ENCODE results near the gene CBFA2T3.

Gene CBFA2T3

GRCh38 chr16:88872650-88873331 lies 104.2 kb downstream of the CBFA2T3 start:
- TF ChIP-seq CTCF (conservative IDR thresholded peaks at IDR 0.05) (no peak), ZFX (IDR thresholded peaks at IDR 0.05) (no peak)
- H3K27ac ChIP-seq, result no peak overlapping the region

GRCh38 chr16:88871730-88872416 lies 105.1 kb downstream of the CBFA2T3 start:
- TF ChIP-seq ZFX (IDR thresholded peaks at IDR 0.05) (no peak), CTCF (conservative IDR thresholded peaks at IDR 0.05) (no peak)
- no peak overlapping the region for H3K27ac ChIP-seq

- H3K27ac ChIP-seq, result no peak overlapping the region
- TF ChIP-seq CTCF (conservative IDR thresholded peaks at IDR 0.05), result no peak
These were observed 105.7 kb downstream of the CBFA2T3 start for GRCh38 chr16:88871349-88871702.

- no peak overlapping the region for H3K27ac ChIP-seq
These were observed 106.2 kb downstream of the CBFA2T3 start for GRCh38 chr16:88870608-88871348.

GRCh38 chr16:88869673-88869980 lies 107.4 kb downstream of the CBFA2T3 start:
- TF ChIP-seq ZFX (IDR thresholded peaks at IDR 0.05) (no peak), CTCF (conservative IDR thresholded peaks at IDR 0.05) (no peak)
- no peak overlapping the region for H3K27ac ChIP-seq

More at GRCh38 chr16:88870608-88871348, 106.2 kb downstream of the CBFA2T3 start:
- no peak for TF ChIP-seq ZFX (IDR thresholded peaks at IDR 0.05)
- TF ChIP-seq CTCF (conservative IDR thresholded peaks at IDR 0.05), result no peak

- TF ChIP-seq ZFX (IDR thresholded peaks at IDR 0.05) (no peak), CTCF (conservative IDR thresholded peaks at IDR 0.05) (no peak)
- H3K27ac ChIP-seq, result no peak overlapping the region
These were observed 107.9 kb downstream of the CBFA2T3 start for GRCh38 chr16:88868974-88869672.
